Stimulated activated CD8-positive, alpha-beta memory T cell treated with anti-CD3 and anti-CD28 coated beads, Interleukin-4, amount 100 ng/mL, for 1 hour (primary cell): ENCODE measurements around the gene TMIE.

Source experiments
- DNase-seq, 2 donors: peaks; one replicate each; pipeline ENCODE4 v3.0.0-alpha.2; 2020; ENCODE audit warnings: low read depth in 2 of 2, low spot score in 1 of 2

Gene TMIE

GRCh38 chr3:46701181-46701939 lies at the start of gene TMIE:
TSS of gene TMIE (plus strand) at chr3:46701392. CDS start at chr3:46701488, 96 bp downstream.
- DNase-seq = no peak

GRCh38 chr3:46655271-46655670 lies 45.9 kb upstream of the TMIE start:
- no peak for DNase-seq

- DNase-seq = no peak
Measured at GRCh38 chr3:46656778-46657556, 44.2 kb upstream of the TMIE start.

GRCh38 chr3:46659285-46659684 lies 41.9 kb upstream of the TMIE start:
- no peak for DNase-seq

- DNase-seq = no peak
Measured at GRCh38 chr3:46660003-46660402, 41.2 kb upstream of the TMIE start.

- DNase-seq = no peak
Measured at GRCh38 chr3:46660543-46661523, 40.4 kb upstream of the TMIE start.

- no peak for DNase-seq
Measured at GRCh38 chr3:46661776-46662766, 39.1 kb upstream of the TMIE start.

GRCh38 chr3:46662771-46663551 lies 38.2 kb upstream of the TMIE start:
- DNase-seq = no peak

- DNase-seq = no peak
Measured at GRCh38 chr3:46663591-46664135, 37.5 kb upstream of the TMIE start.

- no peak for DNase-seq
Measured at GRCh38 chr3:46664188-46664970, 36.8 kb upstream of the TMIE start.

- DNase-seq = no peak
Measured at GRCh38 chr3:46664971-46665762, 36.0 kb upstream of the TMIE start.

GRCh38 chr3:46665763-46666452 lies 35.3 kb upstream of the TMIE start:
- no peak for DNase-seq

- no peak for DNase-seq
Measured at GRCh38 chr3:46666453-46666845, 34.7 kb upstream of the TMIE start.

GRCh38 chr3:46667061-46667621 lies 34.1 kb upstream of the TMIE start:
- DNase-seq = no peak

GRCh38 chr3:46667657-46668056 lies 33.5 kb upstream of the TMIE start:
- no peak for DNase-seq

- no peak for DNase-seq
Measured at GRCh38 chr3:46668116-46668515, 33.1 kb upstream of the TMIE start.

- DNase-seq = no peak
Measured at GRCh38 chr3:46668591-46668990, 32.6 kb upstream of the TMIE start.
